MCF 10A (cell line): ENCODE data around the gene TXNDC11. TPM values are rescaled to one million over a fixed set of nuclear protein-coding genes. Genes with fewer than 3 reads are reported as not detected.

Source experiments
- BruUV-seq: library from RNA; stranded (reverse); fragments of 400-500 nt; replicated peaks from 2 replicates; lab custom pipeline; 2021; lab: Mats Ljungman, UMichigan
- CTCF ChIA-PET: fragments of 300-600 bp; sonication (Branson Sonifier 250); formaldehyde crosslinking; extraction: SDS; loops from one replicate; lab custom pipeline; 2021; ENCODE audit warnings: antibody characterized with exemption, inconsistent platforms; lab: Yijun Ruan, JAX
- POLR2A ChIA-PET: fragments of 300-600, 350-650 bp; sonication (Branson Sonifier 250); formaldehyde crosslinking; extraction: SDS; loops from one replicate; lab custom pipeline; 2020; ENCODE audit warnings: antibody characterized with exemption, inconsistent platforms; lab: Yijun Ruan, JAX
- DNase-seq: peaks from one replicate; pipeline ENCODE4 v3.0.0-alpha.2; 2018; ENCODE audit not compliant: unreplicated experiment
- H3K27ac Mint-ChIP-seq: one replicate; pipeline ENCODE4 v1.8.0; 2022; ENCODE audit warnings: mild to moderate bottlenecking, low read depth, mixed read lengths; ENCODE audit not compliant: unreplicated experiment
- H3K27me3 Mint-ChIP-seq: one replicate; pipeline ENCODE4 v1.8.0; 2022; ENCODE audit warnings: mixed read lengths; ENCODE audit not compliant: insufficient read depth, unreplicated experiment
- H3K36me3 Mint-ChIP-seq: one replicate; pipeline ENCODE4 v1.8.0; 2022; ENCODE audit warnings: mild to moderate bottlenecking, moderate library complexity, mixed read lengths; ENCODE audit not compliant: insufficient read depth, unreplicated experiment
- H3K4me1 Mint-ChIP-seq: one replicate; pipeline ENCODE4 v1.8.0; 2022; ENCODE audit warnings: mixed read lengths; ENCODE audit not compliant: insufficient read depth, unreplicated experiment
- H3K4me3 Mint-ChIP-seq: one replicate; pipeline ENCODE4 v1.8.0; 2022; ENCODE audit warnings: mild to moderate bottlenecking, moderate library complexity, mixed read lengths; ENCODE audit not compliant: unreplicated experiment
- H3K9me3 Mint-ChIP-seq: one replicate; pipeline ENCODE4 v1.8.0; 2022; ENCODE audit warnings: mixed read lengths; ENCODE audit not compliant: unreplicated experiment
- intact Hi-C: fragments of 100-400 bp; cut with micrococcal nuclease; formaldehyde crosslinking; loops from 2 replicates; pipeline ENCODE4 v1.14.1; 2022
- total RNA-seq: library from RNA; stranded (reverse); gene quantifications from 2 replicates; pipeline ENCODE4 v1.2.3, GENCODE V29; 2022
- TF ChIP-seq, protein P1 (sequence below): fragments of 200-600 bp; IDR thresholded peaks from one replicate; pipeline ENCODE4 v1.8.0; 2022; ENCODE audit warnings: antibody characterized with exemption, mild to moderate bottlenecking; ENCODE audit not compliant: unreplicated experiment

Gene TXNDC11
- total RNA-seq, 1 experiment from 2014 or later = 38.2 TPM

DNA sequence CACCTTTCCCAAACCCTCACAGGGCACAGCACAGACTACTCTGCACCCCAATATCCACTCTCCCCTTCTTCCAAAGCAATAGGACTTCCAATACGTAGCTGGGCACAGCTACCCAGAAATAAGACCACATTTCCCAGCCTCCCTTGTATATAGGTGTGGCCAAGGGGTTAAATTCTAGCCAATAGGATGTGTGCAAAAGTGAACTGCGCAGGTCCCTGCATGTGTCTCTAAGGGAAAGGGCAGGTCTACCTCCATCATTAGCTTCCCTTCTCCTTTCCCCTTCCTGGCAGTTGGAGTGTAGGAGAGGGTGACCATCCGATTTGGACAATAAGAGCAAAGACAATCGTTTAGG, 99.9 kb downstream of the TXNDC11 start:
- intact Hi-C loops = loop anchor here (5.0 kb wide), 1 partner anchor 170 kb away; no protein-coding TSS in a partner anchor
- Mint-ChIP-seq H3K27ac (no peak overlapping the region), H3K9me3 (no peaks in the 10 kb centered on the region), H3K4me3 (no peak overlapping the region), H3K27me3 (no peaks in the 10 kb centered on the region), H3K4me1 (peaks cover 23% of the 10 kb centered on the region), H3K36me3 (peaks cover 5% of the 10 kb centered on the region)
- DNase-seq = no peak
- no TSS peak for BruUV-seq
- ChIA-PET CTCF (interaction anchor here (0.6 to 5.2 kb wide), 21 partner anchors 11 to 689 kb away, joined by 3 to 123 read pairs (median 5); no protein-coding TSS in a partner anchor), POLR2A (interaction anchor here (0.6 to 1.5 kb wide), 5 partner anchors 56 to 631 kb away, joined by 3 to 5 read pairs (median 3); partner anchors contain the start of gene LITAF)
- TF ChIP-seq, protein P1, sequence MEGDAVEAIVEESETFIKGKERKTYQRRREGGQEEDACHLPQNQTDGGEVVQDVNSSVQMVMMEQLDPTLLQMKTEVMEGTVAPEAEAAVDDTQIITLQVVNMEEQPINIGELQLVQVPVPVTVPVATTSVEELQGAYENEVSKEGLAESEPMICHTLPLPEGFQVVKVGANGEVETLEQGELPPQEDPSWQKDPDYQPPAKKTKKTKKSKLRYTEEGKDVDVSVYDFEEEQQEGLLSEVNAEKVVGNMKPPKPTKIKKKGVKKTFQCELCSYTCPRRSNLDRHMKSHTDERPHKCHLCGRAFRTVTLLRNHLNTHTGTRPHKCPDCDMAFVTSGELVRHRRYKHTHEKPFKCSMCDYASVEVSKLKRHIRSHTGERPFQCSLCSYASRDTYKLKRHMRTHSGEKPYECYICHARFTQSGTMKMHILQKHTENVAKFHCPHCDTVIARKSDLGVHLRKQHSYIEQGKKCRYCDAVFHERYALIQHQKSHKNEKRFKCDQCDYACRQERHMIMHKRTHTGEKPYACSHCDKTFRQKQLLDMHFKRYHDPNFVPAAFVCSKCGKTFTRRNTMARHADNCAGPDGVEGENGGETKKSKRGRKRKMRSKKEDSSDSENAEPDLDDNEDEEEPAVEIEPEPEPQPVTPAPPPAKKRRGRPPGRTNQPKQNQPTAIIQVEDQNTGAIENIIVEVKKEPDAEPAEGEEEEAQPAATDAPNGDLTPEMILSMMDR = no peak

DNA sequence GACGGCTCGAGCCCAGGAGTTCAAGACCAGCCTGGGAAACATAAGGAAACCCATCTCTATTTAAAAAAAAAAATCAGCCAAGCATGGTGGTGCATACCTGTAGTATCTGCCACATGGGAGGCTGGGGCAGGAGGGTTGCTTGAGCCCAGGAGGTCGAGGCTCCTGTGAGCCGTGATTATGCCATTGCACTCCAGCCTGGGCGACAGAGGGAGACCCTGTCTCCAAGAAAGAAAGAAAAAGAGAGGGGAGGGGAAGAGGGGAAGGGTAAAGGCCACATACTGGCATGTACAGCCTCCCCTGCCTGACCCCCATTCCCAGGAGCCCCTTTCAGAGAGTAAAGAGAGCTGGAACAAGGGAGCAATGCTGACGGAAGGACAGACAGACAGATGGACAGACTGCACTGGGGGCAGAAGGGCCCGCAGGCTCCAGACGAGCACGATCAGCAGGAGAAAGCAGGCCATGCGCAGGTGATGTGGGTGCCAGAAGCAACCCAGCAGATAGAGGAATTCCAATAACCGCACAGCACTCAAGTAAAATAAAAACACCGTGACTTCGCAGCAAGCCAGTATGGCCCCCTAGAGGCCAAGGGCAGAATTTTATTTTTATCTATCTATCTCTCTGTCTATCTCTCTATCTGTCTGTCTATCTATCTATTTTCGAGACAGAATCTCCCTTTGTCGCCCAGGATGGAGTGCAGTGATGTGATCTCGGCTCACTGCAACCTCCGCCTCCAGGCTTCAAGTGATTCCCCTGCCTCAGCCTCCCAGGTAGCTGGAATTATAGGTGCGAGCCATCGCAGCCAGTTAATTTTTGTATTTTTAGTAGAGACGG, 101.5 kb downstream of the TXNDC11 start:
- Mint-ChIP-seq H3K4me3 (peak overlapping the region; percentile 44), H3K27me3 (no peaks in the 10 kb centered on the region), H3K27ac (peak overlapping the region; percentile 89), H3K36me3 (peaks cover 5% of the 10 kb centered on the region), H3K4me1 (peaks cover 23% of the 10 kb centered on the region), H3K9me3 (no peaks in the 10 kb centered on the region)
- POLR2A ChIA-PET = interaction anchor here (0.6 to 3.4 kb wide), 34 partner anchors 10 to 245 kb away, joined by 3 to 76 read pairs (median 4); partner anchors contain the start of genes LITAF and TXNDC11
- BruUV-seq = TSS peak; percentile 47
- intact Hi-C loops = loop anchor here (1.0 to 5.0 kb wide), 6 partner anchors 13 to 234 kb away; no protein-coding TSS in a partner anchor
- TF ChIP-seq, protein P1 = peak; percentile 80
- CTCF ChIA-PET = interaction anchor here (0.6 to 5.2 kb wide), 34 partner anchors 9 to 243 kb away, joined by 3 to 123 read pairs (median 4); no protein-coding TSS in a partner anchor
- peak; percentile 83 for DNase-seq

DNA sequence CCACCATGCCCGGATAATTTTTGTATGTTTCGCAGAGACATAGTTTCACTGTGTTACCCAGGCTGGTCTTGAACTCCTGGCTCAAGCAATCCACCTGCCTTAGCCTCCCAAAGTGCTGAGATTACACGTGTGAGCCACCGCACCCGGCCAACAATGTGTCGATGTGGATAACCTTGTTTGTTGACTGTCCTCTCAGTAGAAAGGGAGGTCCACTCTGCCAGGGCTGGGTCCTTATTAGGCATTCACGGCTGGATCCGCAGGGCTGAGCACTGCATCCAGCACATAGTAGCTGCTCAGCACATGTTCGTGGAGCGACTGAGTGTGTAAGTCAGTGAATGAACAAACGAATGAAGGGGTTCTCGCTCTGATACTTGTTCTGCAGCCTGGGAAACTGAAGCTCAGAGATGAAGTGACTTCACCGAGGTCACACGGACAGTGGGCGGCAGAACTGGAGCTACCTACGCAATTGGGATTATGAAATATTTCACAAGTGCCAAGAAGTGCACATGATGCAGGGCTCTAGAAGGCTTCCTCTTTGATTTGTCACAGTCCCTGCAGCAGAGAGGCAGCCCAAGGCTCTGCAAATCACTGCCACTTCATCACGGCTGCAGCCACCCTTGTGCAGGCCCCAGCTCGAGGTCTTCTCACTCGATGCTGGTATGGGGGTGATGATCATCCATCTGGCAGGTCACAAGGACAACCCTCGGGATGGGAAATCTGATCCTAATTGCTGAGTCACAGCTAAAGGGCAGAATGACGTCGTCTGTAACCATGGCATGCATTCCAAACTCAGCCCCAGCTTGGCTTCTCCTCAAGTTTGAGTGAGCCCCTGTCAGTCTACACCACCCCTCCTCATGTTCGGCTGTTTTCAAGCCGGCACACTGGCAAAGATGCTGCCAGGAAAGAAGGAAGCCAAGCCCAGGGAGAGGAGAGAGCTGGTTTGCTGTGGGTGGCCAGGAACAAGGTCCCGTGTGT, 102.4 kb downstream of the TXNDC11 start:
- BruUV-seq = TSS peak; percentile 91
- POLR2A ChIA-PET = interaction anchor here (0.6 to 3.4 kb wide), 38 partner anchors 11 to 384 kb away, joined by 3 to 76 read pairs (median 4); partner anchors contain the start of genes LITAF, SOCS1 and TXNDC11

More for the DNA sequence above, 102.4 kb downstream of the TXNDC11 start:
- peaks cover 5% of the 10 kb centered on the region for H3K36me3 Mint-ChIP-seq
- CTCF ChIA-PET = interaction anchor here (0.6 to 5.2 kb wide), 31 partner anchors 11 to 315 kb away, joined by 3 to 123 read pairs (median 4); no protein-coding TSS in a partner anchor
- peak overlapping the region; percentile 89 for H3K27ac Mint-ChIP-seq
- H3K4me1 Mint-ChIP-seq = peaks cover 23% of the 10 kb centered on the region
- no peaks in the 10 kb centered on the region for H3K27me3 Mint-ChIP-seq
- peak; percentile 97 for DNase-seq
- TF ChIP-seq, protein P1 = no peak
- intact Hi-C loops = loop anchor here (1.0 to 5.0 kb wide), 4 partner anchors 12 to 172 kb away; no protein-coding TSS in a partner anchor
- no peaks in the 10 kb centered on the region for H3K9me3 Mint-ChIP-seq
- H3K4me3 Mint-ChIP-seq = peak overlapping the region; percentile 44
